ENCODE results near the gene CRYBA1. TPM values are rescaled to one million over a fixed set of nuclear protein-coding genes. Genes with fewer than 3 reads are reported as not detected.
A peak's percentile ranks its signal among the peaks of the same experiment; 100 is the strongest.

The CRYBA1 gene
- total and polyA plus RNA-seq, 2 donors (not counting 3 experiments of a cell fraction or from before 2014, with no cell fraction given), result not detected

- dilution Hi-C loops (cut with MboI; ENCODE audit: extremely low pct_ligation_motif_present, low sequenced_read_pairs), result no loop called here
- H3K9me1 ChIP-seq (replicated peaks; ENCODE audit: control insufficient read depth, extremely low read depth, insufficient read depth, low read length), result no peaks in the 10 kb centered on the region
- peaks cover 12% of the 10 kb centered on the region for H3K4me1 ChIP-seq (ENCODE audit: control insufficient read depth, extremely low read depth, insufficient read depth, low read length)
- intact Hi-C loops (cut with micrococcal nuclease), result no loop called here
- ChIA-PET POLR2A (interaction anchor here (0.7 to 1.7 kb wide), 2 partner anchors 16 to 54 kb away, joined by 3 to 7 read pairs; partner anchors contain the start of gene NUFIP2), CTCF (interaction anchor here (0.8 to 5.0 kb wide), 13 partner anchors 10 to 123 kb away, joined by 3 to 42 read pairs (median 5); partner anchors contain the start of gene MYO18A)
- H3K9me3 ChIP-seq (replicated peaks; ENCODE audit: control insufficient read depth, insufficient read depth, low read length), result no peaks in the 10 kb centered on the region
- H3K27me3 ChIP-seq (ENCODE audit: control insufficient read depth in 2 of 2, insufficient read depth in 2 of 2, low read length in 2 of 2), result no peaks in the 10 kb centered on the region
- no peak overlapping the region for H2AFZ ChIP-seq (ENCODE audit: low read depth, low read length)
- H3K79me2 ChIP-seq (ENCODE audit: control insufficient read depth, insufficient read depth, low read length), result no peaks in the 10 kb centered on the region
- FAIRE-seq (no peak), DNase-seq (ENCODE audit: low read depth, low spot score) (no peak)
- no peaks in the 10 kb centered on the region for H4K20me1 ChIP-seq (replicated peaks; ENCODE audit: control insufficient read depth, extremely low read depth, insufficient read depth, low read length)
- H3K9ac ChIP-seq (replicated peaks; ENCODE audit: extremely low read depth, insufficient read depth, low read length), result no peak overlapping the region
- TF ChIP-seq POLR2A (IDR thresholded peaks at IDR 0.05; ENCODE audit: low read depth, low read length) (no peak), POLR2AphosphoS5 (IDR thresholded peaks at IDR 0.05; ENCODE audit: insufficient read depth, low read depth, low read length) (no peak), JUN (IDR thresholded peaks at IDR 0.05; ENCODE audit: borderline replicate concordance, insufficient read depth, insufficient read length, low read depth) (no peak), MAX (IDR thresholded peaks at IDR 0.05; ENCODE audit: insufficient read depth, insufficient read length) (no peak), EZH2 (IDR thresholded peaks at IDR 0.05; ENCODE audit: borderline replicate concordance, low read depth, low read length, severe bottlenecking) (no peak), CTCF (IDR thresholded peaks at IDR 0.05; ENCODE audit: extremely low read depth in 1 of 2, insufficient read depth in 1 of 2, low read depth in 1 of 2, low read length in 2 of 2) (no peak), FOS (IDR thresholded peaks at IDR 0.05; ENCODE audit: borderline replicate concordance, insufficient read depth, low read length) (no peak), MYC (IDR thresholded peaks at IDR 0.05; ENCODE audit: low read depth, low read length) (no peak), GATA2 (IDR thresholded peaks at IDR 0.05; ENCODE audit: insufficient read depth, insufficient read length, low read depth, low read length) (no peak)
- H3K27ac ChIP-seq (ENCODE audit: insufficient read depth, low read depth, low read length), result peak overlapping the region; percentile 41
- H3K4me3 ChIP-seq (replicated peaks in 1 of 3; ENCODE audit: insufficient read depth in 1 of 3, low read depth in 1 of 3, low read length in 3 of 3), result no peak overlapping the region
- H3K36me3 ChIP-seq (ENCODE audit: control insufficient read depth in 2 of 2, extremely low read depth in 1 of 2, insufficient read depth in 2 of 2, low read length in 2 of 2), result no peaks in the 10 kb centered on the region
- H3K4me2 ChIP-seq (ENCODE audit: insufficient read depth, low read length), result no peak overlapping the region
- BruUV-seq (replicated peaks), result no TSS peak
These were observed 6.2 kb upstream of the CRYBA1 start for GRCh38 chr17:29240477-29240876.
